H9 (cell line): Measurements from ENCODE around the gene SOCS4. TPM values are rescaled to one million over a fixed set of nuclear protein-coding genes. Genes with fewer than 3 reads are reported as not detected.

Experiments
- DNase-seq: peaks from one replicate; pipeline ENCODE4 v3.0.0-alpha.2; 2017
- H2AFZ ChIP-seq: one replicate; pipeline ENCODE4 v1.6.1; 2013; ENCODE audit warnings: mild to moderate bottlenecking, low read length, control low read depth, moderate library complexity
- H2AK5ac ChIP-seq: 2 replicates; pipeline ENCODE4 v1.6.1; 2013; ENCODE audit warnings: low read length, control low read depth, mixed read lengths; ENCODE audit not compliant: insufficient read length
- H2BK120ac ChIP-seq: one replicate; pipeline ENCODE4 v1.6.1; 2013; ENCODE audit warnings: low read depth, mild to moderate bottlenecking, low read length, control low read depth, inconsistent platforms; ENCODE audit not compliant: poor library complexity, severe bottlenecking
- H2BK12ac ChIP-seq: 2 replicates; pipeline ENCODE4 v1.6.1; 2013; ENCODE audit warnings: low read length, control low read depth, mixed read lengths, low read depth; ENCODE audit not compliant: insufficient read length
- H2BK15ac ChIP-seq: 2 replicates; pipeline ENCODE4 v1.6.1; 2013; ENCODE audit warnings: low read depth, low read length, control low read depth
- H2BK20ac ChIP-seq: one replicate; pipeline ENCODE4 v1.6.1; 2013; ENCODE audit warnings: low read depth, mild to moderate bottlenecking, low read length, control low read depth, inconsistent platforms; ENCODE audit not compliant: poor library complexity, severe bottlenecking
- H2BK5ac ChIP-seq: 2 replicates; pipeline ENCODE4 v1.6.1; 2013; ENCODE audit warnings: low read length, control low read depth, mixed read lengths; ENCODE audit not compliant: insufficient read length
- H3K14ac ChIP-seq: 2 replicates; pipeline ENCODE4 v1.6.1; 2013; ENCODE audit warnings: low read length, control low read depth; ENCODE audit not compliant: insufficient read depth
- H3K18ac ChIP-seq: 2 replicates; pipeline ENCODE4 v1.6.1; 2013; ENCODE audit warnings: low read depth, mild to moderate bottlenecking, mixed read lengths, low read length, control low read depth; ENCODE audit not compliant: insufficient read length
- H3K23ac ChIP-seq: 2 replicates; pipeline ENCODE4 v1.6.1; 2013; ENCODE audit warnings: low read length, control low read depth, mixed read lengths, low read depth; ENCODE audit not compliant: insufficient read length
- H3K23me2 ChIP-seq: 2 replicates; pipeline ENCODE4 v1.6.1; 2013; ENCODE audit warnings: low read depth, mild to moderate bottlenecking, mixed read lengths, low read length, control low read depth; ENCODE audit not compliant: insufficient read length, poor library complexity, severe bottlenecking
- H3K27ac ChIP-seq: 2 replicates; pipeline ENCODE4 v1.5.1; 2013; ENCODE audit warnings: low read length, control low read depth, mixed read lengths, low read depth; ENCODE audit not compliant: insufficient read length
- H3K27me3 ChIP-seq: 2 replicates; pipeline ENCODE4 v1.6.1; 2013; ENCODE audit warnings: low read length, control low read depth, inconsistent platforms; ENCODE audit not compliant: insufficient read depth
- H3K4ac ChIP-seq: 2 replicates; pipeline ENCODE4 v1.6.1; 2013; ENCODE audit warnings: low read depth, mild to moderate bottlenecking, control low read depth, inconsistent platforms, low read length, moderate library complexity
- H3K4me1 ChIP-seq: 2 replicates; pipeline ENCODE4 v1.6.1; 2013; ENCODE audit warnings: low read length, control low read depth, inconsistent platforms; ENCODE audit not compliant: insufficient read depth
- H3K4me2 ChIP-seq: 2 replicates; pipeline ENCODE4 v1.6.1; 2013; ENCODE audit warnings: low read length, control low read depth, mixed read lengths; ENCODE audit not compliant: insufficient read length, insufficient read depth
- H3K56ac ChIP-seq: 2 replicates; pipeline ENCODE4 v1.6.1; 2013; ENCODE audit warnings: low read depth, mild to moderate bottlenecking, mixed read lengths, low read length, control low read depth; ENCODE audit not compliant: insufficient read length
- H3K79me1 ChIP-seq: 2 replicates; pipeline ENCODE4 v1.6.1; 2013; ENCODE audit warnings: low read depth, mild to moderate bottlenecking, moderate library complexity, low read length, control low read depth, inconsistent platforms; ENCODE audit not compliant: insufficient read depth, poor library complexity, severe bottlenecking
- H3K79me2 ChIP-seq: 2 replicates; pipeline ENCODE4 v1.6.1; 2013; ENCODE audit warnings: low read length, control low read depth, inconsistent platforms; ENCODE audit not compliant: insufficient read depth
- H3K9ac ChIP-seq: 2 replicates; pipeline ENCODE4 v1.6.1; 2013; ENCODE audit warnings: low read length, control low read depth, mixed read lengths; ENCODE audit not compliant: insufficient read length; ENCODE audit errors: extremely low read depth
- H3K9me3 ChIP-seq: one replicate; pipeline ENCODE4 v1.6.1; 2013; ENCODE audit warnings: low read depth, low read length, inconsistent platforms; ENCODE audit not compliant: control insufficient read depth
- H3T11ph ChIP-seq: one replicate; pipeline ENCODE4 v1.6.1; 2013; ENCODE audit warnings: mild to moderate bottlenecking, low read length, control low read depth, inconsistent platforms
- H4K20me1 ChIP-seq: one replicate; pipeline ENCODE4 v1.6.1; 2013; ENCODE audit not compliant: control insufficient read depth, insufficient read length, insufficient read depth
- H4K5ac ChIP-seq: 2 replicates; pipeline ENCODE4 v1.6.1; 2013; ENCODE audit warnings: low read depth, mild to moderate bottlenecking, mixed read lengths, low read length, control low read depth; ENCODE audit not compliant: insufficient read length
- H4K8ac ChIP-seq: replicated peaks from 2 replicates; pipeline ENCODE4 v1.6.1; 2013; ENCODE audit warnings: low read length, control low read depth, mixed read lengths, low read depth; ENCODE audit not compliant: insufficient read length
- H4K91ac ChIP-seq: 2 replicates; pipeline ENCODE4 v1.6.1; 2013; ENCODE audit warnings: low read depth, mild to moderate bottlenecking, moderate library complexity, mixed read lengths, low read length, control low read depth; ENCODE audit not compliant: insufficient read length
- H3K27ac Mint-ChIP-seq, 3 experiments: 2 replicates in 2 of 3; 3 replicates in 1 of 3; pipeline ENCODE4 v1.8.0; 2020 to 2021; ENCODE audit warnings: mixed read lengths in 3 of 3, mild to moderate bottlenecking in 1 of 3, moderate library complexity in 1 of 3
- H3K27me3 Mint-ChIP-seq: 2 replicates; pipeline ENCODE4 v1.8.0; 2021; ENCODE audit warnings: low read depth, mild to moderate bottlenecking, moderate library complexity, mixed read lengths
- H3K36me3 Mint-ChIP-seq, 3 experiments: 2 replicates in 2 of 3; 3 replicates in 1 of 3; pipeline ENCODE4 v1.8.0; 2020 to 2021; ENCODE audit warnings: low read depth in 3 of 3, mixed read lengths in 3 of 3; ENCODE audit not compliant: insufficient read depth in 1 of 3
- H3K4me1 Mint-ChIP-seq, 2 experiments: 2 replicates each; pipeline ENCODE4 v1.8.0; 2020; ENCODE audit warnings: mixed read lengths in 2 of 2
- H3K4me3 Mint-ChIP-seq, 2 experiments: 2 replicates in 1 of 2; 3 replicates in 1 of 2; pipeline ENCODE4 v1.8.0; 2020 to 2021; ENCODE audit warnings: mild to moderate bottlenecking in 2 of 2, mixed read lengths in 2 of 2, moderate library complexity in 1 of 2
- H3K9me3 Mint-ChIP-seq, 2 experiments: 2 replicates in 1 of 2; 3 replicates in 1 of 2; pipeline ENCODE4 v1.8.0; 2020; ENCODE audit warnings: mild to moderate bottlenecking in 2 of 2, mixed read lengths in 2 of 2, moderate library complexity in 1 of 2
- CTCF ChIP-seq: fragments of 200-600 bp; sonication (generic); conservative IDR thresholded peaks from 3 replicates; pipeline ENCODE4 v1.8.0; 2021; ENCODE audit warnings: antibody characterized with exemption, mild to moderate bottlenecking
- whole genome bisulfite sequencing: extraction: QIAGEN DNeasy Blood & Tissue Kit; methylation state at CpG from one replicate; pipeline ENCODE4 v1.1.7; 2013; ENCODE audit warnings: missing lambda C conversion rate, low lambda C conversion rate, mixed read lengths; ENCODE audit not compliant: insufficient read length; ENCODE audit errors: extremely low coverage; 5-methylcytosine and 5-hydroxymethylcytosine counted together
- total RNA-seq: library from RNA; stranded (reverse); gene quantifications from 2 replicates; pipeline ENCODE4 v1.2.1, GENCODE V29; 2021

The SOCS4 gene
- total RNA-seq, 1 experiment from 2014 or later: 38.5 TPM

- Histone ChIP-seq H3K56ac (no peak overlapping the region), H3T11ph (no peak overlapping the region), H2BK120ac (no peak overlapping the region), H3K27ac (no peak overlapping the region), H3K14ac (no peak overlapping the region), H2BK15ac (no peak overlapping the region), H3K79me2 (no peaks in the 10 kb centered on the region), H3K4me1 (no peaks in the 10 kb centered on the region), H4K8ac (no peak overlapping the region), H2BK5ac (no peak overlapping the region), H4K20me1 (no peaks in the 10 kb centered on the region), H2AFZ (no peak overlapping the region), H3K27me3 (no peaks in the 10 kb centered on the region), H3K23ac (no peak overlapping the region), H3K9ac (no peak overlapping the region), H3K79me1 (no peaks in the 10 kb centered on the region), H2AK5ac (no peak overlapping the region), H3K4me2 (no peak overlapping the region), H2BK20ac (no peak overlapping the region), H4K5ac (no peak overlapping the region), H2BK12ac (no peak overlapping the region), H3K18ac (no peak overlapping the region), H3K9me3 (no peaks in the 10 kb centered on the region), H3K4ac (no peak overlapping the region), H4K91ac (no peak overlapping the region), H3K23me2 (no peaks in the 10 kb centered on the region)
- Mint-ChIP-seq H3K4me1 (no peaks in the 10 kb centered on the region), H3K36me3 (peaks cover 23 to 54% (median 52%) of the 10 kb centered on the region in 3 experiments; a peak in 6 of 7 replicates), H3K27me3 (no peaks in the 10 kb centered on the region), H3K27ac (no peak overlapping the region), H3K4me3 (no peak overlapping the region), H3K9me3 (no peaks in the 10 kb centered on the region)
- TF ChIP-seq CTCF: no peak
- DNase-seq: no peak
- no CpG with 5 or more reads among the region's 1 CpG for WGBS
Measured at GRCh38 chr14:55066223-55066622, 39.2 kb downstream of the SOCS4 start.
